Umbilical cord (tissue), 2 donors: Measurements from ENCODE around the gene SPAG6. TPM values are rescaled to one million over a fixed set of nuclear protein-coding genes. Genes with fewer than 3 reads are reported as not detected.
"Not testable (repeated sequence)": the region's sequence is repeated elsewhere in the genome, so short reads cannot be mapped to it uniquely, and the experiment has no call there.

Experiments used
- DNase-seq: peaks from one replicate; pipeline ENCODE4 v3.0.0-alpha.2; 2015; ENCODE audit warnings: low spot score
- total RNA-seq: library from RNA; depleted of rRNA; stranded (reverse); fragments of >200 nt; gene quantifications from one replicate; pipeline ENCODE4 v1.2.3, GENCODE V29; 2014; ENCODE audit warnings: low replicate concordance; ENCODE audit not compliant: insufficient read depth

The SPAG6 gene
- total RNA-seq, 1 donor from 2014 or later: 2.6 TPM

DNA sequence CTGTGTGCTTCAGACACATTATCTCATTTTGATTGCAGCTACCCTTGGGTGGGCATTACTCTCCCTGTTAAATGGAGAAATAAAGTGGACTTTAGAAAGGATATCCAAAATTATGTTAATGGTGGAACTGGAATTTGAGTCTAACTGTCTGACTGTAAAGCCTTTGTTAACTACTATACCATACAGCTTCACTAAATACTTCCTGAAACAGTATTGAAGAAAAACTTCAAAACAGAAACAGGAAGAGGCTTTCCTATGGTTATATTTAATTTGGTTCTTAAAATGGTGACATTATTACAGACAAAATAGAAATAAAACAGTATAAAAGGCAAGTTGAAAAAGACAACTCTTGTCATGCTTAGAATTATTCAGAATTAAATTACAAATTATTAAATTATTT, 25.0 kb downstream of the SPAG6 start:
- DNase-seq: no peak

DNA sequence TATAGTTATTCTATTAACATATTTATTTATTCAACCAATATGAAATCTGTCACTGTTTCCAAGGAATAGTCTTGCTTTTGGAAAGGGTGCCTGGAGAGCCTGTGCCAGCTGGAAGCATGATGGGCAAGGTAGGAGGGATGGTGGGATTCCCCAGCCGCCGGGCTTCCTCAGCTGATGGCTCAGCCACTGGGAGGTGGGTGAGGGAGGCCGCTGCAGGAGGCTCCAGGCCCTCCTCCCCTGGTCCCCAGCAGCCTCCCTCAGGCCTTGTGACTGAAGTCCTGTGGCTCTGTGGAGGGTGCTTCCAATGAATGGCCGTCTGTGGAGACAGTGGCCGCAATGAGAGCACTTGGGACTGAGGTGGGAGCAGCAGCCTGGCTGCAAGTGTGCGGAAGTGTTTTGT, 27.0 kb downstream of the SPAG6 start:
- no peak for DNase-seq

DNA sequence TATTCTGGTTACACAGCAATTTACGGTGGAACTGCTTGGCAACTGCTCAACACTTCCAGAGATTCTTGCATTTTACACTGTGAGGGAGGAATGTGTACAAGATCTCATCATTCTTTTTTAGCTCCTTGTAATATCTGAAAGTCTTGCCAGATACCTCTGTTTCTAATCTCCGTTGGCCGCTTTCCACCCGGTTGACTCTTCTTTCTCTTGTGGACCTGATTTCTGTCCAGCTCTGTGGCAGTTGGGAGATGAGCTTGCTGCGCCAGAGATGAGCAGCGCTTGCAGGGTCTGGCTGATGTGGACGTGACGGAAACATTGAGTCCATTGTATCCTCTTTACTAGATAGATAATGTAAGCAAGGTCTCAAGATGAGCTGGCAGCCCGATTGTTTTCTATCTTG, 27.6 kb downstream of the SPAG6 start:
- DNase-seq: peak; percentile 86

DNA sequence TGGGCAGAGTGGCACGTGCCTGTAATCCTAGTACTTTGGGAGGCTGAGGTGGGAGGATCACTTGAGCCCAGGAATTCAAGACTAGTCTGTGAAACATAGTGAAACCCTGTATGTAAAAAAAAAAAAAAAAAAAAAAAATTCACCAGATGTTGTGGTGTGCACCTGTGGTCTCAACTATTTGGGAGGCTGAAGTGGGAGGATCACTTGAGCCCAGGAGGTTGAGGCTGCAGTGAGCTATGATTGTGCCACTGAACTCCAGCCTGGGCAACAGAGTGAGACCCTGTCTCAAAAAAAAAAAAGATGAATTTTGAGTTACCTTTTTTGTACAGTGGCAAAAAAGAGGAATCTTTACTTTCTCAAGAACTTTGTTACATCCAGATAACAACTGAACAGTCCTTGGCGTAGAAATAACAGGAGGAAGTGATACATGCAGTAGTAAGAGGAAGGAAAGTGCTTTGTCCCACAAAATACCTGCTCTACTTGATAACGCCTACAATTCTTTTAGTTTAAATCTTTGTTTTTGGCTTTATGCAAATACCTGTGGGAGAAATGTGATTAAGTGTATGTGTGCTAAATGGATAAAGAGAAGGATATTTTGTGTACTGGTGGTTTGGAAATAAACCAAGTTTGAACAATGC, 29.3 kb downstream of the SPAG6 start:
- no peak for DNase-seq

DNA sequence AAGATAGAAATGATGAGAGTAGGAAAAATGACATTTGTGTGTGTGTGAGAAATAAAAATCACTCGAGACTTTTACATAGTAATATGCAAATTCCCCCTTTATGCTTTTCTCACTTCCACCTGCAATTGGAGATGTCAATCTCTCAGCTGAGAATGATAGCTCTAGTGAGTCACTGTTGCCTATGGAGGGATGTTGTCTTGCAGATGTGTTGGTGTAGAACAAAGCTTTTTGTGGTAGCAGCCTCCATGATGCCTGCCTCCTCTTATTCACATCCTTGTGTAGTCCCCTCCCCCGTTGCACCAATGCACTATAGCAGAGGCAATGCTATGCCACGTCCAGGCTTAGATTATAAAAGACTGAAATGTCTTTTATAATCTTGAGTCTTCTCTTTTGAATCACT, 33.8 kb downstream of the SPAG6 start:
- DNase-seq: no peak

DNA sequence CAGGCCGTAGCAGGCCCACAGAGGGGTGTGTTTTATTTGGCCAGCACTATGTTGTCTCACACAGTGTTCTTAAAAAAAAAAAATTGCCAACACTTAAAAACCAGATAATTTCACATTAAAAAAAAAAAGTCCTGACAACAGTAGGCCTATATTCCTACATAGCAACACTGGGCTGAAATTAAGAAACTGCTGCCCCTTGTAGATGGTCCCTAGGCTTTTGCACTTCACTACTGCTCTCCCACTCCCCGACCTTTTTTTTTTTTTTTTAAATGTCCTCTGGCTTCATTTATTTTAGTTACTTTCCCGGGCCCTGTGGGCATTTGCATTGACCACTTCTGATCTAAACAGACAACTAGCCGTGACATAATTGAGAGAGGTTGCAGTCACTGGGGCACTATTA, 36.0 kb downstream of the SPAG6 start:
- DNase-seq: no peak

DNA sequence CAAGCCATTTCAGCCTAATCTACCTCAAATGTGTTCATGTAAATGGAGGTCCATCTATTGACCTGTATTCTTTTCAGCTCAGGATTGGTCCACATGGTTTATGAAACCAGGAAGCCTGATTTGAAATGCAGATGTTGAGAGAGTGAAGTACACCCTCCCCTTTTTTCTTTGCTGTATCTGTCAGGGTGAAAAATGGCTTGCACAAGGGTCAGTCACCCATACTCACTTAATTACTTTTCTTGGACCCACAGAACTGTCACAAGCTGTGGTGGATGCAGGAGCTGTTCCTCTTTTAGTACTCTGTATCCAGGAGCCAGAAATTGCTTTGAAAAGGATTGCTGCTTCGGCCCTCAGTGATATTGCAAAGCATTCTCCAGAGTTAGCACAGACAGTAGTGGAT, 41.2 kb downstream of the SPAG6 start:
- DNase-seq: no peak

DNA sequence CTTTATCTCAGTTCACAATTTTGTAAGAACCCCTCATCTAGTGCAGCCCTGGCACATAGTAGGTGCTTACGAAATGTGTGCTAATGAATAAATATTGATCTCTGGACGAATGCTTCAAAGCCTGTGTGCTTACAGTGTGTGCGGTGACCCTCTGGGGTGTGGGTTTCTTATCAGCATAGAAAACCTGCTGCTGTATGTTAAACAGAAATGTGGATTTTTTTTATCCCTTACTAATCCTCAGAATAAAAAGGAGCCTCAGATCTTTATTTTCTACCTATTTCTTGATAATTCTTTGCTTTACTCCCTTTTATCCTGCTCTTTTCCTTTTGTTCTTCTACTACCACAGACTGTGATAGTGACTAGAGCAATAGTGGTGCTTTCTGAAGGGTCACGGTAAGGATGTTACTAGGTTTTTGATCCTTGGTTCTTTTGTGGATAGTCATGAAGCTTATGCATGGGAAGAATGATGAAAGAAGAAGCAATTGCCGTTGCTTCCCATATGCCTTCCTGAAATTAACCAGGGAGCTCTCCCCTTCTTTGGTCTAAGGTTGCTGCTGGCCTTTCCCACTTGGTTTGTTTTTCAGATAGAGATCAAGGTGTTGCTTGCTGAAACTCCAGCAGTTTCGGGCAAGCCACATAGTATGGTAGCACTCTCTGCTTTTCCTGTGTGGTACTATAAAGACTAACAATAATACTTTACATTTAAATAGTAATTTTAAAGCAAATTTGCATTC, 44.7 kb downstream of the SPAG6 start:
- no peak for DNase-seq

DNA sequence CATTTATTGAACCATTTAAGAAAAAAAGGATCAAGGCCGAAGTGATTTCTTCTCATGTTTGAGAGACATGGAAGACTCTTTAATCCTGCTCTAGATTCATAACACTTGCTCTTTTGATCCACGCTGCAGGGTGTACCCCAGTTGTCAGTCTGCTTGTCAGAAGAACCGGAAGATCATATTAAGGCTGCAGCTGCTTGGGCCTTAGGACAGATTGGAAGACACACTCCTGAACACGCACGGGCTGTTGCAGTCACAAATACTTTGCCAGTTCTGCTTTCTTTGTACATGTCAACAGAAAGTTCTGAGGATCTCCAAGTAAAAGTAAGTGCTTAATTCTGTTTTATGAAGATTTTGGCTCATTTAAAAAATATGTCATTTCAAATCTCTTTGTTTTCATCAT, 46.3 kb downstream of the SPAG6 start:
- DNase-seq: no peak

DNA sequence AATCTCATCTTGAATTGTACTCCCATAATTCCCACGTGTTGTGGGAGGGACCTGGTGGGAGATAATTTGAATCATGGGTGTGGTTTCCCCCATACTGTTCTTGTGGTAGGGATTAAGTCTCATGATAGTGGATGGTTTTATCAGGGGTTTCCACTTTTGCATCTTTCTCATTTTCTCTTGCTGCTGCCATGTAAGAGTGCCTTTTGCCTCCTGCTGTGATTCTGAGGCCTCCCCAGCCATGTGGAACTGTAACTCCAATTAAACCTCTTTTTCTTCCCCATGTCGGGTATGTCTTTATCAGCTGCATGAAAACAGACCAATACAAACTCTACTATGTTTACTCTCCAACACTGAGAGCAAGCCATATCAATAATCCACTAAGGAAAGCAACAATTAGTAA, 50.9 kb downstream of the SPAG6 start:
- DNase-seq: not testable (repeated sequence)

DNA sequence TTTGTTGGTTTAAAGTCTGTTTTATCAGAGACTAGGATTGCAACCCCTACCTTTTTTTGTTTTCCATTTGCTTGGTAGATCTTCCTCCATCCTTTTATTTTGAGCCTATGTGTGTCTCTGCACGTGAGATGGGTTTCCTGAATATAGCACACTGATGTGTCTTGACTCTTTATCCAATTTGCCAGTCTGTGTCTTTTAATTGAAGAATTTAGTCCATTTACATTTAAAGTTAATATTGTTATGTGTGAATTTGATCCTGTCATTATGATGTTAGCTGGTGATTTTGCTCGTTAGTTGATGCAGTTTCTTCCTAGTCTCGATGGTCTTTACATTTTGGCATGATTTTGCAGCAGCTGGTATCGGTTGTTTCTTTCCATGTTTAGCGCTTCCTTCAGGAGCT, 61.6 kb downstream of the SPAG6 start:
- DNase-seq: not testable (repeated sequence)

DNA sequence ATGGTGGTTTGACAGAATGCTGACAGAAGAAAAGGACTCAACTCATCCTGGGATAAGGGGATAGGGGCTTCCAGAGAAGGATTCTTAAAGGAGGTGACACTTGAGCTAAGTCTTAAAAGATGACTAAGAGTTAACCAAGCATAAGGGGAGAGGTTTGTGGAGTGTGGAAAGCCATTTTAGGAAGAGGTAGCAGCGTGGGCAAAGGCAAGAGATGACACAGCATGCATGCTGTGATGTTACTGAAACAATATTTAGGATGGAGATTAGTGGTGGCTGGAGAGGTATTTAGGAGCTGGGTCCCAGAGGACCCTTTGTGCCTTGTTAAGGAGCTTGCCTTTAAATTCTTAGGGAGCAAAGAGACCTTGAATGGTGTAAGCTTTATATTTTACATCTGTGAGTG, 65.1 kb downstream of the SPAG6 start:
- no peak for DNase-seq

DNA sequence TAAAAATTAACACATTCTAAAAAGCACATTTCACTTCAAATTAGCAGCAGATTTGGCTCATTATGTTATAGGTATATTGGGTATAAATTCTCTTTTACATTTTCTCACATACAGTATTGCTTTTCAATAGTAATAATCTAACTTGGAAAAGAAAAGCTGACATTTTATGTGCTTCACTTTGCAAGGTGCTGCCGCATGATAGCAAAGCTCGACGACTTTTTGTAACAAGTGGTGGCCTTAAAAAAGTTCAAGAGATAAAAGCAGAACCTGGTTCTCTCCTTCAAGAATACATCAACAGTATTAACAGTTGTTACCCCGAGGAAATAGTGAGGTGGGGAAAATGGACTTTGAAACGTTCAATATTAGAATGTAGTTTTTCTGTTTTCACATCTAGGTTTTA, 65.5 kb downstream of the SPAG6 start:
- no peak for DNase-seq

DNA sequence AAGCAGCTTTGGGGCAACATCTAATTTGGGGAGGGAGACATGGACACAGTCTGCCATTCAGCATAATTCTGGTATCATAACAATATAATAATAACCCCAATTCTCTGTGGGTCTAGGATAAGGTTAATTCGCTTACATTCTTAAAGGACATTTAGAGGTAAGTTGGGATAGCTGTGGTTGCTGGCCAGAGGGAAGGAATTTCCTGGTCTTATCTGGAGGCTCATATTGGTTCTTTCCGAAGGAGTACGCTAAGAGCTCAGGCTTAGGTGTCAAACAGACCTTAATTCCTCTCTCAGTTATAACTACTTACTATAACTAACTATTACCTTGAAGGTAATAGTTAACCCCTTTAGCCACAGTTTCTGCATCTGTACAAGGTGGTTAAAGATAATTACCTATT, 68.8 kb downstream of the SPAG6 start:
- no peak for DNase-seq

DNA sequence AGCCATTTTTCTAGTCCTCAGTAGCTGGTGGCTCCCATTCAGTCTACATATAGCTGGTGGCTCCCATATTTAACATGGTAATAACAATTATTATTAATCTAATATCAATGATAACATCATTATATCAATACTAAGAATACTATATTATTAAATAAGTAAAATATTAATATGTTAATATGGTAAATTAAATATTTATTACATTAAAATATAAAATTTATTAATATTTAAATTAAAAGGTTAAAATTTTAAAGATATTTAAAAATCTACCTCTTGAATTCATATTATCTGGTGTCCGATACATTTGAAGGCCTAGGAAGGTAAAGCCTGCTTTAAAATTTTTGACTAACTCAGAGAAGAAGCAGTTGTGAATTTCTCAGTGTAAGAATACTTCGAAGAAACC, 69.8 kb downstream of the SPAG6 start:
- DNase-seq: no peak

DNA sequence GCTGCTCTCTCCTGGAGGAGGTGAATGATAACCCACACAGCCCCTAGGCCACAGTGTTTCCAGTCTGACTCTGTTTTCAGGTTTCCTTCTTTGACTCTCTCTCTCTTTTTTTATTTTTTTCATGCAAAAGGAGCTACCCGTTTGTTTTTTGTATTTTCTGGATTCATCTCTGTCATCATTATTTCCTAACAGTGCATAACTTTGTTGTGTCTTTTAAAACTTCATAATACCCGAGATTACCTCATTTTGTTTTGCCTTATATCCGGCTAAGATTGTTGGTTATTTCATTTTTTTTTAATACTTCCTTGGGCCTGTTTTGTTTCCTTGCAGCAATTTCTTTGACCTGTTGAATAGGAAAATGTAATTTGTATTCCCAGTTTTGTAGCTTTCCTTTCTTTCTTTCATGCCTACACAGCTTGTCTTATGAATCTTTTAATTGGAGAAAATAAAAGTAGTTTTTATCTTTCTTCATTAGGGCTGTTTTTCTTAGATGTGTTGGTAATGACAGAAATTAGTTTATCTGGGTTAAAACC, 72.5 kb downstream of the SPAG6 start:
- no peak for DNase-seq

DNA sequence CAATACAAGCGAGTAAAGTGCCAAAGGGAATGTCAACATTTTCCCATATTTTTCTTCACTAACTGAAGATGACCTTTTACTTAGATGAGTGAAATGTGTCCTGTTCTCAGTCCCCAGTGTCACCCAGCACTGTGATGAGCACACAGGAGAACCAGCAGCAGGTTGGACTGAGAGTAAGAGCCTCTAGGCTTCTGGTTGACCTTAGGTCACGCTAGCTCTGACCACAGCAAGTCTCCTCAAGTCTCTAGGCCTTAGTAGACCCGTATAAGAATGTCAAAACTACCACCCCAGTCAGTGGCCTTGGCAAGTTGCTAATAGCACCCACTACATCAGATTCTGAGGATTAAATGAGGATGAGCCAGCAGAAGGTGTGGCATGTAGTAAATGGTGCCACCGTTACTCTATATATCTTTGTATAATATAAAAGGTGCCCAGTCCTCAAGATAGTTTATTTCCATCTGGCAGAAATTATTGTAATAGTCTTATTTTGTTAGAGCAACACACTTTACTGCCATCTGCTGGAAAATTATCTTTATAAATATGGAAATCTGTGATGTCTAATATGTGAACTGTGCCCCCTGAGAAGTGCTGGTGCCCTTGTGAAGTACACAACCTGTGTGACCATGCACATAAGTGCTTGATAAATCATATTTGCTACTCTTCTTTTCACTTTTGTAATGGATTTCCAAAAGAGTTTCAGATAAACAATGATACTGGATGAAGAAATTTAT, 75.7 kb downstream of the SPAG6 start:
- no peak for DNase-seq

DNA sequence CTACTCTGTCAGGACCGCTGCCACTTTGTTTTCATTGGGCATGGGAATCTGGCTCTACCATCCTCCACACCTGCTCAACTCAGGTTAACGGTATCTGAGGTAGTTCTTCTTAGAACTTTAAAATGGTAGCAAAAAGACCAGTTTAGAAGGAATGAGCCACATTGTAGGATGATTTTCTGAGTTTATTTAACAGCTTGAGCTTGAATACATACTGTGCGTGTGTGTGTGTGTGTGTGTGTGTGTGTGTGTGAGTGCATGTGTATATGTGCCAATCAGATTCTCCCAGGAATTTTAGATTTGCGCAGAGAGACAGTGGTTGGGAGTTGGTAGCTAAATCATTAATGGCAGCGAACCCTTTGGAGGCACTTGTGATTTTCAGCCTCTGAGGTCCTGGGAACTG, 81.4 kb downstream of the SPAG6 start:
- no peak for DNase-seq

DNA sequence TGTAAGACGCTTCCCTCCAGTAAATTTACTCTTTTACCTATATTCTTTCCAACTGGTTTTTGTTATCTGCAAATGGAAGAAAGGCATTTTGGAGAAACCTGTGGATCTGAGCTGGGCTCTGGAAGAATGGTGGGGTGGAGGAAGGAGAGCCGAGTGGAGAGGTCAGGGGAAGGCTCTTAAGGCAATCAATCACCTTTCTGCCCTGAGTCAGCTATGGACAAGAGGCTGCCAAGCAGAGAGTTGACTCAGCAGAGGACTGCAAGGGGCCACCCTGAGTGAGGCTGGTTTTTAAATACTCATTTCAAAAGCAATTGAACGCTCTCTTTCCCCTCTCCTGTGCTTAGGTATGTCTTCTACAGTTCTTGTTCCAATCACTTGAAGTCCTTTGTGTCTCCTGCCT, 81.8 kb downstream of the SPAG6 start:
- DNase-seq: no peak

DNA sequence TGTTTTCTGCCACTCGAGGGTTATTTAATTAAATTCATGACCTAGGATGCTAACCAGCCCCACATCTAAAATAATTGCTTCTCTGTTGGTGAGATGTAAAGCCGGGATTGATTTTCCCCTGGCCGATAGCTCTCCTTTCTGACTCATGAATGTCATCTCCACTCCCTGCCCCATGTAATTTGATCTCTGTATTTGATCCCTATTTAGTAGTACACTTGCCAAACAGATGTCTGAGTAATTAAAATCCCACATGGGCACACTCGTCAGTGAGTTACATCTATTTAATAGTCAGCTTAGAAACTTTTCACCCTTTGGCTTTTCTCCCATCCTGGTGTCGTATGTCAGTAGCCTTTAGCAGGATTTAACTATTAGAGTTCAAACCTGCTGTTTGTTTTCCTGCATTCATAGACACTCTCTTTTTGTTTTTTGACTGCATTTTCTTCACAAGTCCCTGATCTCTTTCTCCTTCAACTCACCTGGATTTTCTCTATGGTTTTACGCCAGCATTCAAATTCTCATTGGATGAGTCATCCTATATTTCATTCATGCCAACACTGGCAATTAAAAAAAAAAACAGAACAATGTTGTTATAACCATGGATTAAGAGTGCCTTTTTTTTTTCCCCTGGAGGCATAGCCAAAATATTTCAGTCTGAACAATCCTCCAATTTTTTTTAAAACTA, 82.7 kb downstream of the SPAG6 start:
- peak; percentile 77 for DNase-seq

DNA sequence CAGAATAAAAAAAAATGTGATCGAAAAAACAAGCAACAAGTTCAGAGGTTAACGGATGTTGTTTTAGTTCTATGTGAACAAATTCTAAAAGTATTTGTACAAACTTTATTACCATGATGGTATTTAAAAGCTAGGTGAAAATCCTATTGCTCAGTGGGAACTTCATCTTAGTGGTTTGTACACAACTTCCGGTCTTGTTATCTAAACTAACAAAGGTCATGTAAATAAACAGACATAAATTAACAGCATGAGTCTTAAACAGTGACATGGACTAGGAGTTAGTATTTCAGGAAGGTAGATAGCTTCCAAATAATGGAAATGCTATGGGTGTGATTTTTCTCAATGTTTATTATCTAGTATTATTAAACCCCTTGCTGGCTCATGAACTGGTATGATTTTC, 83.8 kb downstream of the SPAG6 start:
- no peak for DNase-seq

DNA sequence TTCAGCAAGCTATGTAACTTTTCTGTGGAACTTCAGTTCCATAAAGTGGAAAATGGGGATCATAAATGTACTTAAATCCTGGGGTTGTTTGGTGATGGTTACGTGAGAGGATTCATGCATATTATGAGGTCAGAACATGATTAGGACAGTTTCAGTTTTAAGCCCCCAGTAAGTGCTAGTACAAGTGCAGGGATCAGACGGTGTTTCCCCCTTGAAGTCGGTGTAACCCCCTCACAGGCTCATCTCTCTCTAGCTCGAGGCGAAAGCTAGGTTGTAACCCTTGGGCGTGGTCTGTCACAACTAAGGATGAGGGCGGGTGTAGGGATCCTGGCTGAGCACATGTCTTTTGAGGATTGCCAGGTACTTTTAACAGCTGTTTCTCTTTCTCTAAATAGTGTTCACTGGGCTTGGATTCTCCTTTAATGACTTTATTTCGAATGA, 84.7 kb downstream of the SPAG6 start:
- DNase-seq: peak; percentile 52
